ENCODE results near the gene PLBD2.

The PLBD2 gene

DNA sequence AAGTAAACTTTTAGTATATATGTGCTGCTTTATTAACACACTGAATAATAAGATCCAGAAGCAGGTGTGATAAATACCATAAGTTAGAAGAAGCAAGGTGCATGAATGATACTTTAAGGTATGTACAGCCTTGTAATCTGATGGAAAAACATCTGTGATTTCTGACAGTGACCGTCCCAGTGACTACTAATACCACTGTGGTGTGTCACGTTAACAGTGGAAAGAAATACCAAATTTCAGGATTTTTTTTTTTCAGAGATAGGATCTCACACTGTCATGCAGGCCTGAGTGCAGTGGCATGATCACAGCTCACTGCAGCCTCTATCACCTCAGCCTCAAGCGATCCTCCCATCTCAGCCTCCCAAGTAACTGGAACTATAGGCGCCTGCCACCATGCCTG lies 23.8 kb downstream of the PLBD2 start:
- no peak for FAIRE-seq
- TF ChIP-seq, protein P1, sequence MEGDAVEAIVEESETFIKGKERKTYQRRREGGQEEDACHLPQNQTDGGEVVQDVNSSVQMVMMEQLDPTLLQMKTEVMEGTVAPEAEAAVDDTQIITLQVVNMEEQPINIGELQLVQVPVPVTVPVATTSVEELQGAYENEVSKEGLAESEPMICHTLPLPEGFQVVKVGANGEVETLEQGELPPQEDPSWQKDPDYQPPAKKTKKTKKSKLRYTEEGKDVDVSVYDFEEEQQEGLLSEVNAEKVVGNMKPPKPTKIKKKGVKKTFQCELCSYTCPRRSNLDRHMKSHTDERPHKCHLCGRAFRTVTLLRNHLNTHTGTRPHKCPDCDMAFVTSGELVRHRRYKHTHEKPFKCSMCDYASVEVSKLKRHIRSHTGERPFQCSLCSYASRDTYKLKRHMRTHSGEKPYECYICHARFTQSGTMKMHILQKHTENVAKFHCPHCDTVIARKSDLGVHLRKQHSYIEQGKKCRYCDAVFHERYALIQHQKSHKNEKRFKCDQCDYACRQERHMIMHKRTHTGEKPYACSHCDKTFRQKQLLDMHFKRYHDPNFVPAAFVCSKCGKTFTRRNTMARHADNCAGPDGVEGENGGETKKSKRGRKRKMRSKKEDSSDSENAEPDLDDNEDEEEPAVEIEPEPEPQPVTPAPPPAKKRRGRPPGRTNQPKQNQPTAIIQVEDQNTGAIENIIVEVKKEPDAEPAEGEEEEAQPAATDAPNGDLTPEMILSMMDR (IDR thresholded peaks at IDR 0.05; ENCODE audit: insufficient read depth, missing control alignments) = no peak
- no peak for DNase-seq (ENCODE audit: insufficient read length, low spot score)

DNA sequence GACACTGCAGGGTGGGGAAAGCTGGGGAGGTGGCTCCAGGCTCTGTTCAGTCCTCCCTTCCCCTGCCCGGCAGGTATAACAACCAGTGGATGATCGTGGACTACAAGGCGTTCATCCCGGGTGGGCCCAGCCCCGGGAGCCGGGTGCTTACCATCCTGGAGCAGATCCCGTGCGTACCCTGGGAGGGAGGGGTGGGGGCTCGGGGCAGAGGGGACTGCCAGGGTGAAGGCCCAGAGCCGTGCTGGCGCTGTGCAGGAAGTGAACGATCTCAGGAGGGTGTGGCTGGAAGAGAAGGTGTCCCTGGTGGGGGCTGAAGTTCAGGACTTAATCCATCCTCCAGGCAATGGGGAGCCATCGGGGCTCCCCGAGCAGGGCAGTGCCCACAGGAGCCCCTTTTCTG lies 26.4 kb downstream of the PLBD2 start:
- FAIRE-seq (no peak), DNase-seq (ENCODE audit: insufficient read length, low spot score) (no peak)
- TF ChIP-seq, protein P1 (IDR thresholded peaks at IDR 0.05; ENCODE audit: insufficient read depth, missing control alignments) = no peak

DNA sequence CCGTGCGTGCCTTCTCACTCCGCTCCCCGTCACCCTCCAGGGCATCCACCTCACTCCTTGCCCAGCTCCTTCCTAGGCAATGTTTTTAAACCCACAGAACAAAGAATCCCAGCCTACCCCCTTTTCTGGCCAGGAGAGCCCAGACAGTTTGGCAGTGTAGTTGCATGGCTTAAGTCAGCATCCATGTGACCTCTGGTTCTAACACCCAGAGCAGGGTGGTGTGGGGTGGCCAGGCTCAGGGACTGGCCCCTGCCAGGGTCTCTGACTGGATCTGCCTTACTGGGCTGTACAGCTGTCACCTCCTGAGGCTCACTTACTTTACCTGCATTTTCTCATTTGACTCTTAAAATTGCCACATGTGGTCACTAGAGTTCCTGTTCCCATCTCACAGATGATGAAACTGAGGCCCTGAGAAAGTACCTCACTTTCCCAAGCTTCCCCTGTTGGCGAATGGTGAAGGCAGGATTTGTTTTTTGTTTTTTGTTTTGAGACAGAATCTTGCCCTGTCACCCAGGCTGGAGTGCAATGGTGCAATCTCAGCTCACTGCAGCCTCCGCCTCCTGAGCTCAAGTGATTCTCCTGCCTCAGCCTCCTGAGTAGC lies 27.0 kb downstream of the PLBD2 start:
- no peak for DNase-seq (ENCODE audit: insufficient read length, low spot score)
- no peak for FAIRE-seq

DNA sequence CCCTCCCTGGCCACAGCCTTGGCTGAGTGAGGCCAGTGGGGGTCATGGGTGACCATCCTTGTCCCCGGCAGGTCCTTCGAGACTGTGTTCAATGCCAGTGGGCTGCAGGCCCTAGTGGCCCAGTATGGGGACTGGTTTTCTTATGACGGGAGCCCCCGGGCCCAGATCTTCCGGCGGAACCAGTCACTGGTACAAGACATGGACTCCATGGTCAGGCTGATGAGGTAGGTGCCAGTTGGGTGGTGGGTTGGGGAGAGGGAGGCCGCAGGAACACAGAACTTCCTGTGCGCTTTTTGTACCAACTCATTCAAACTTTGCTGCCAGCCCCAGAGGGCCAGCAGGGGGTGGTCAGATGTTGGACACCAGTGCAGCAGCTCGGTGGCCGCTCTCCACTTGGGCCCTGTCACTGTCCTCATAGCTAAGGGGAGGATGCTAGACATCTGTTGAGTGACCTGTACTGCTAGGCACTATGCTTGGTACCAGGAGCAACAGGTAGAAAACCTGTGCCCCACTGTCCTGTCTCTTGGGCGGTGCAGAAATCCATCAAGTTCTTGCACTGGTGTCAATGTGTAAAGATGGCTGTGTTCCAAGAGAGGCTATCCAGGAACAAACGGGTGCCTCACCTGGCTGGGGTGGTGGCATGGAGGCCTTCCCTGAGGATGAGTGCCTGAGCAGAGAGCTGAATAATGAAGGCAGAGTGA lies 28.6 kb downstream of the PLBD2 start:
- TF ChIP-seq, protein P1 (IDR thresholded peaks at IDR 0.05; ENCODE audit: insufficient read depth, missing control alignments) = no peak
- FAIRE-seq (no peak), DNase-seq (ENCODE audit: insufficient read length, low spot score) (no peak)

More for the DNA sequence above, 27.0 kb downstream of the PLBD2 start:
- TF ChIP-seq, protein P1 (IDR thresholded peaks at IDR 0.05; ENCODE audit: insufficient read depth, missing control alignments) = no peak

DNA sequence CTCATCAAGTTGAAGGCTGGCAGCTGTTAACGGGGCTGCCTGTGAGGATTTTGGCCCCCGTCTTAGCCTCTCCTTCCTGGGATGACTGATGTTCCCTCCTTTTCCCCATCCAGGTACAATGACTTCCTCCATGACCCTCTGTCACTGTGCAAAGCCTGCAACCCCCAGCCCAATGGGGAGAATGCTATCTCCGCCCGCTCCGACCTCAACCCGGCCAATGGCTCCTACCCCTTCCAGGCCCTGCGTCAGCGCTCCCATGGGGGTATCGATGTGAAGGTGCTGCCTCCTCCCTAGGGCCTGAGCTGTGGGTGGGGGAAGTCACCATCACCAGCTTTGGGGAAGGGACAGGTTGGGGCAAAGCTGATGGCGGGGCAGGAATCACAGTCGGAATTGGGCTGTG lies 29.2 kb downstream of the PLBD2 start:
- FAIRE-seq (no peak), DNase-seq (ENCODE audit: insufficient read length, low spot score) (no peak)
- TF ChIP-seq, protein P1 (IDR thresholded peaks at IDR 0.05; ENCODE audit: insufficient read depth, missing control alignments) = no peak

DNA sequence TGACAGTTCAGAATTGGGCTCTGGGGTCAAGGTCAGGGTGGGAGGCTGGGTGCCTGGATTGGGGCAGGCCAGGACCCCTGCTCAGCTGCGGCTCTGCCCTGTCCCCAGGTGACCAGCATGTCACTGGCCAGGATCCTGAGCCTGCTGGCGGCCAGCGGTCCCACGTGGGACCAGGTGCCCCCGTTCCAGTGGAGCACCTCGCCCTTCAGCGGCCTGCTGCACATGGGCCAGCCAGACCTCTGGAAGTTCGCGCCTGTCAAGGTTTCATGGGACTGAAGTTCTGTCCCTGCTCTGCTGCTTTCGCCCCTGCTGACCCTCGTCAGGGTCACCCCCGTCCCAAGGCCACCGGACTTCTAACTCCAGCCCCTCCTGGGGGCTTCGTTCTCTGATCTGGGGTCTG lies 30.0 kb downstream of the PLBD2 start:
- TF ChIP-seq, protein P1 (IDR thresholded peaks at IDR 0.05; ENCODE audit: insufficient read depth, missing control alignments) = no peak
- no peak for DNase-seq (ENCODE audit: insufficient read length, low spot score)
- FAIRE-seq = no peak
